Activated B cell treated with CpG ODN at 0.5 μM for 24 hours (primary cell): Measurements from ENCODE around the gene SMG7. TPM values are rescaled to one million over a fixed set of nuclear protein-coding genes. Genes with fewer than 3 reads are reported as not detected.

Experiments
- ATAC-seq: fragments of 200-7000 bp; cut with Tn5 transposase; one replicate; pipeline ENCODE4 v1.10.0; 2021; ENCODE audit warnings: low read depth, mild to moderate bottlenecking, moderate library complexity
- CTCF ChIA-PET: fragments of 350-600 bp; sonication (Branson Sonifier 250); formaldehyde crosslinking; loops from one replicate; lab custom pipeline; 2021; ENCODE audit warnings: antibody characterized with exemption; lab: Charles Lee
- POLR2A ChIA-PET: fragments of 350-600 bp; sonication (Branson Sonifier 250); formaldehyde crosslinking; loops from one replicate; lab custom pipeline; 2021; ENCODE audit warnings: antibody characterized with exemption; lab: Charles Lee
- DNase-seq: peaks from one replicate; pipeline ENCODE4 v3.0.0; 2022
- H3K27ac Mint-ChIP-seq: one replicate; pipeline ENCODE4 v1.8.0; 2020; ENCODE audit warnings: mixed read lengths
- H3K27me3 Mint-ChIP-seq: one replicate; pipeline ENCODE4 v1.8.0; 2021; ENCODE audit warnings: mixed read lengths
- H3K36me3 Mint-ChIP-seq: one replicate; pipeline ENCODE4 v1.8.0; 2021; ENCODE audit warnings: low read depth, mixed read lengths
- H3K4me1 Mint-ChIP-seq: one replicate; pipeline ENCODE4 v1.8.0; 2021; ENCODE audit warnings: mixed read lengths
- H3K4me3 Mint-ChIP-seq: one replicate; pipeline ENCODE4 v1.8.0; 2020; ENCODE audit warnings: mild to moderate bottlenecking, mixed read lengths
- H3K9me3 Mint-ChIP-seq: one replicate; pipeline ENCODE4 v1.8.0; 2020; ENCODE audit warnings: mixed read lengths
- CTCF ChIP-seq: fragments of 200-600 bp; IDR thresholded peaks from one replicate; pipeline ENCODE4 v1.8.0; 2022; ENCODE audit warnings: antibody characterized with exemption, mild to moderate bottlenecking
- intact Hi-C: fragments of 100-400 bp; cut with micrococcal nuclease; formaldehyde crosslinking; loops from one replicate; pipeline ENCODE4 v1.15.1; 2024
- total RNA-seq: library from RNA; stranded (reverse); gene quantifications from 2 replicates; pipeline ENCODE4 v1.2.3, GENCODE V29; 2022

Gene SMG7
- total RNA-seq, 1 donor from 2014 or later: 83.5 TPM

- H3K36me3 Mint-ChIP-seq: peaks cover 76% of the 10 kb centered on the region
- H3K4me3 Mint-ChIP-seq: no peak overlapping the region
- peaks cover 4% of the 10 kb centered on the region for H3K4me1 Mint-ChIP-seq
- POLR2A ChIA-PET: interaction anchor here (0.7 kb wide), 2 partner anchors 12 to 28 kb away, joined by 3 to 7 read pairs; no protein-coding TSS in a partner anchor
- TF ChIP-seq CTCF: no peak
- intact Hi-C loops: no loop called here
- no peak for ATAC-seq
- CTCF ChIA-PET: interaction anchor here (0.7 kb wide), 1 partner anchor 101 kb away, joined by 3 read pairs; no protein-coding TSS in a partner anchor
- no peaks in the 10 kb centered on the region for H3K27me3 Mint-ChIP-seq
- no peaks in the 10 kb centered on the region for H3K9me3 Mint-ChIP-seq
- no peak for DNase-seq
- H3K27ac Mint-ChIP-seq: no peak overlapping the region
Measured at GRCh38 chr1:183522104-183522503, 49.8 kb downstream of the SMG7 start.

- Mint-ChIP-seq H3K27me3 (no peaks in the 10 kb centered on the region), H3K36me3 (peaks cover 78% of the 10 kb centered on the region), H3K27ac (no peak overlapping the region), H3K4me1 (no peaks in the 10 kb centered on the region), H3K4me3 (no peak overlapping the region), H3K9me3 (no peaks in the 10 kb centered on the region)
- POLR2A ChIA-PET: no interaction called here
- DNase-seq (no peak), ATAC-seq (no peak)
- CTCF ChIA-PET: no interaction called here
- TF ChIP-seq CTCF: no peak
- intact Hi-C loops: no loop called here
Measured at GRCh38 chr1:183528577-183528976, 56.3 kb downstream of the SMG7 start.

GRCh38 chr1:183533617-183534174 lies 61.4 kb downstream of the SMG7 start:
- H3K36me3 Mint-ChIP-seq: peaks cover 88% of the 10 kb centered on the region
- ATAC-seq: no peak
- intact Hi-C loops: no loop called here
- ChIA-PET CTCF (no interaction called here), POLR2A (no interaction called here)
- no peaks in the 10 kb centered on the region for H3K9me3 Mint-ChIP-seq
- no peak for TF ChIP-seq CTCF
- no peaks in the 10 kb centered on the region for H3K4me1 Mint-ChIP-seq
- no peak overlapping the region for H3K27ac Mint-ChIP-seq
- DNase-seq: no peak
- H3K4me3 Mint-ChIP-seq: no peak overlapping the region
- H3K27me3 Mint-ChIP-seq: no peaks in the 10 kb centered on the region

GRCh38 chr1:183537405-183537804 lies 65.1 kb downstream of the SMG7 start:
- no peak for TF ChIP-seq CTCF
- Mint-ChIP-seq H3K4me3 (no peak overlapping the region), H3K27ac (no peak overlapping the region), H3K36me3 (peaks cover 87% of the 10 kb centered on the region), H3K4me1 (no peaks in the 10 kb centered on the region), H3K27me3 (no peaks in the 10 kb centered on the region), H3K9me3 (no peaks in the 10 kb centered on the region)
- POLR2A ChIA-PET: no interaction called here
- ATAC-seq: no peak
- no peak for DNase-seq
- CTCF ChIA-PET: no interaction called here
- intact Hi-C loops: no loop called here

GRCh38 chr1:183543619-183544204 lies 71.4 kb downstream of the SMG7 start:
- no peak overlapping the region for H3K27ac Mint-ChIP-seq
- intact Hi-C loops: loop anchor here (1.0 to 10.0 kb wide), 4 partner anchors 73 to 579 kb away; no protein-coding TSS in a partner anchor
- H3K9me3 Mint-ChIP-seq: no peaks in the 10 kb centered on the region
- ChIA-PET CTCF (interaction anchor here (1.4 kb wide), 1 partner anchor 77 kb away, joined by 3 read pairs; no protein-coding TSS in a partner anchor), POLR2A (no interaction called here)
- ATAC-seq (peak; percentile 71), DNase-seq (no peak)
- no peak for TF ChIP-seq CTCF
- peaks cover 30% of the 10 kb centered on the region for H3K4me1 Mint-ChIP-seq
- H3K4me3 Mint-ChIP-seq: no peak overlapping the region
- H3K36me3 Mint-ChIP-seq: peaks cover 85% of the 10 kb centered on the region
- H3K27me3 Mint-ChIP-seq: no peaks in the 10 kb centered on the region
